ENCODE measurements around the gene FAM168A.

FAM168A gene

DNA sequence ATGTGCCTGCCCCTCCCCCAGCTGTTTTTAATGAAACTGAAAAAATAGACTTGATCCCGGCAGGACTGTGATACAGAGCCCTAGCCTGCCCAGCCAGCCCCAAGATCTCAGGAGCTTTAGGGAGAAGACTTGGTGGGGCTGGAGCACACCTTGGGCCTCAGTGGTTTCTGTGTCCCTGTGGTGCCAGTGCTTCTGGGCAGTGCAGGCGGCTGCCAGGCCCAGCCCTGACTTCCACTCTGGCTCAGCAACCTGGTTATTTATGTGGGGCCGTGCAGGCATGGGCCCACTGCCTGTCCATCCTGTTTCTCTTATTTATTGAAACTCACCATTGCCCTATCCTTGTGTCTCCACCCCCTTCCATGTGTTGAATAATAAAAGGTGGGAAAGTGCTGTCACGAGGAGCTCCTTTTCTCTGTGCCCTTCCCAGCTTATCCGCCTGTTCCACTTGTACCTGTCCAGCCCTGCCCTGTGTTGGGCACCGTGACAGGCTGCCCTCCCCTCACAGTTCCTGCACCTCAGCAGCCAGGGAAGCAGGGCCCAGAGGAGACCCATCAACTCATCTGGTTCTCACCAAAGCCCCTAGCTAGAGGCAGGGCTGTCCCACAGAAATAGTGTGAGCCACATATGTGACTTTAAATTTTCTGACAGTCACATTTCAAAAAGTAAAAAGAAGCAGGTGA lies 201.5 kb downstream of the FAM168A start:
- no peak for TF ChIP-seq ZNF565 (CRISPR knock-in tag; conservative IDR thresholded peaks at IDR 0.05; ENCODE audit: low read depth)
- no peak for TF ChIP-seq ZNF70 (CRISPR knock-in tag; IDR thresholded peaks at IDR 0.05)
- no peak for TF ChIP-seq CSDC2 (CRISPR knock-in tag; IDR thresholded peaks at IDR 0.05)
- no peak for TF ChIP-seq ZFP30 (CRISPR knock-in tag; IDR thresholded peaks at IDR 0.05)
- no peak for TF ChIP-seq ZC3H10 (CRISPR knock-in tag; IDR thresholded peaks at IDR 0.05)
- TF ChIP-seq, protein P1, sequence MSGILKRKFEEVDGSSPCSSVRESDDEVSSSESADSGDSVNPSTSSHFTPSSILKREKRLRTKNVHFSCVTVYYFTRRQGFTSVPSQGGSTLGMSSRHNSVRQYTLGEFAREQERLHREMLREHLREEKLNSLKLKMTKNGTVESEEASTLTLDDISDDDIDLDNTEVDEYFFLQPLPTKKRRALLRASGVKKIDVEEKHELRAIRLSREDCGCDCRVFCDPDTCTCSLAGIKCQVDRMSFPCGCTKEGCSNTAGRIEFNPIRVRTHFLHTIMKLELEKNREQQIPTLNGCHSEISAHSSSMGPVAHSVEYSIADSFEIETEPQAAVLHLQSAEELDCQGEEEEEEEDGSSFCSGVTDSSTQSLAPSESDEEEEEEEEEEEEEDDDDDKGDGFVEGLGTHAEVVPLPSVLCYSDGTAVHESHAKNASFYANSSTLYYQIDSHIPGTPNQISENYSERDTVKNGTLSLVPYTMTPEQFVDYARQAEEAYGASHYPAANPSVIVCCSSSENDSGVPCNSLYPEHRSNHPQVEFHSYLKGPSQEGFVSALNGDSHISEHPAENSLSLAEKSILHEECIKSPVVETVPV (CRISPR knock-in tag; IDR thresholded peaks at IDR 0.05) = no peak
- no peak for TF ChIP-seq SNAI2 (CRISPR knock-in tag; IDR thresholded peaks at IDR 0.05)
- no peak for TF ChIP-seq BACH2 (CRISPR knock-in tag; IDR thresholded peaks at IDR 0.05; ENCODE audit: borderline replicate concordance)
- no peak for TF ChIP-seq ISL1 (CRISPR knock-in tag; IDR thresholded peaks at IDR 0.05)
- TF ChIP-seq TOX (CRISPR knock-in tag; IDR thresholded peaks at IDR 0.05; ENCODE audit: borderline replicate concordance) = no peak
- no peak for TF ChIP-seq TCF4 (CRISPR knock-in tag; IDR thresholded peaks at IDR 0.05; ENCODE audit: borderline replicate concordance)
- TF ChIP-seq ZFP3 (CRISPR knock-in tag; IDR thresholded peaks at IDR 0.05) = no peak
- no peak for TF ChIP-seq POU6F1 (CRISPR knock-in tag; IDR thresholded peaks at IDR 0.05; ENCODE audit: borderline replicate concordance, low read depth)
- TF ChIP-seq CREB5 (CRISPR knock-in tag; IDR thresholded peaks at IDR 0.05; ENCODE audit: low read depth) = no peak
- no peak for TF ChIP-seq GLIS3 (CRISPR knock-in tag; IDR thresholded peaks at IDR 0.05)
- TF ChIP-seq PATZ1 (CRISPR knock-in tag; IDR thresholded peaks at IDR 0.05; ENCODE audit: borderline replicate concordance) = no peak
- no peak for TF ChIP-seq ARNTL (CRISPR knock-in tag; IDR thresholded peaks at IDR 0.05; ENCODE audit: borderline replicate concordance, low read depth)
- no peak for TF ChIP-seq OSR1 (CRISPR knock-in tag; IDR thresholded peaks at IDR 0.05)
- no peak for TF ChIP-seq PPARA (CRISPR knock-in tag; IDR thresholded peaks at IDR 0.05; ENCODE audit: borderline replicate concordance)
- ATAC-seq = no peak

- no peak for ATAC-seq
- TF ChIP-seq ZNF565 (CRISPR knock-in tag; conservative IDR thresholded peaks at IDR 0.05; ENCODE audit: low read depth) = no peak
- TF ChIP-seq SNAI2 (CRISPR knock-in tag; IDR thresholded peaks at IDR 0.05) = no peak
- no peak for TF ChIP-seq ZFP3 (CRISPR knock-in tag; IDR thresholded peaks at IDR 0.05)
- no peak for TF ChIP-seq ESRRG (CRISPR knock-in tag; IDR thresholded peaks at IDR 0.05)
- no peak for TF ChIP-seq ISL1 (CRISPR knock-in tag; IDR thresholded peaks at IDR 0.05)
- TF ChIP-seq BACH2 (CRISPR knock-in tag; IDR thresholded peaks at IDR 0.05; ENCODE audit: borderline replicate concordance) = no peak
- no peak for TF ChIP-seq TOX (CRISPR knock-in tag; IDR thresholded peaks at IDR 0.05; ENCODE audit: borderline replicate concordance)
- TF ChIP-seq TSHZ2 (CRISPR knock-in tag; IDR thresholded peaks at IDR 0.05) = no peak
- no peak for TF ChIP-seq ZFP30 (CRISPR knock-in tag; IDR thresholded peaks at IDR 0.05)
- no peak for TF ChIP-seq RARB (CRISPR knock-in tag; IDR thresholded peaks at IDR 0.05)
- no peak for TF ChIP-seq OSR1 (CRISPR knock-in tag; IDR thresholded peaks at IDR 0.05)
- no peak for TF ChIP-seq GLIS3 (CRISPR knock-in tag; IDR thresholded peaks at IDR 0.05)
- TF ChIP-seq CSDC2 (CRISPR knock-in tag; IDR thresholded peaks at IDR 0.05) = no peak
- no peak for TF ChIP-seq TCF4 (CRISPR knock-in tag; IDR thresholded peaks at IDR 0.05; ENCODE audit: borderline replicate concordance)
- TF ChIP-seq, protein P1 (CRISPR knock-in tag; IDR thresholded peaks at IDR 0.05) = no peak
- no peak for TF ChIP-seq ARNTL (CRISPR knock-in tag; IDR thresholded peaks at IDR 0.05; ENCODE audit: borderline replicate concordance, low read depth)
- TF ChIP-seq ZNF8 (CRISPR knock-in tag; IDR thresholded peaks at IDR 0.05) = no peak
- no peak for TF ChIP-seq POU6F1 (CRISPR knock-in tag; IDR thresholded peaks at IDR 0.05; ENCODE audit: borderline replicate concordance, low read depth)
- no peak for TF ChIP-seq PPARA (CRISPR knock-in tag; IDR thresholded peaks at IDR 0.05; ENCODE audit: borderline replicate concordance)
- no peak for TF ChIP-seq ZC3H10 (CRISPR knock-in tag; IDR thresholded peaks at IDR 0.05)
Observed at GRCh38 chr11:73395297-73396208, 202.4 kb downstream of the FAM168A start.
